ENCODE data around the gene BRD2. TPM values are rescaled to one million over a fixed set of nuclear protein-coding genes. Genes with fewer than 3 reads are reported as not detected.
A peak's percentile ranks its signal among the peaks of the same experiment; 100 is the strongest.

The BRD2 gene
- total and polyA plus RNA-seq, 9 of the 15 experiments (the other 6 are each of a cell fraction or from before 2014, with no cell fraction given): 19.0 to 252 (median 181) TPM

DNA sequence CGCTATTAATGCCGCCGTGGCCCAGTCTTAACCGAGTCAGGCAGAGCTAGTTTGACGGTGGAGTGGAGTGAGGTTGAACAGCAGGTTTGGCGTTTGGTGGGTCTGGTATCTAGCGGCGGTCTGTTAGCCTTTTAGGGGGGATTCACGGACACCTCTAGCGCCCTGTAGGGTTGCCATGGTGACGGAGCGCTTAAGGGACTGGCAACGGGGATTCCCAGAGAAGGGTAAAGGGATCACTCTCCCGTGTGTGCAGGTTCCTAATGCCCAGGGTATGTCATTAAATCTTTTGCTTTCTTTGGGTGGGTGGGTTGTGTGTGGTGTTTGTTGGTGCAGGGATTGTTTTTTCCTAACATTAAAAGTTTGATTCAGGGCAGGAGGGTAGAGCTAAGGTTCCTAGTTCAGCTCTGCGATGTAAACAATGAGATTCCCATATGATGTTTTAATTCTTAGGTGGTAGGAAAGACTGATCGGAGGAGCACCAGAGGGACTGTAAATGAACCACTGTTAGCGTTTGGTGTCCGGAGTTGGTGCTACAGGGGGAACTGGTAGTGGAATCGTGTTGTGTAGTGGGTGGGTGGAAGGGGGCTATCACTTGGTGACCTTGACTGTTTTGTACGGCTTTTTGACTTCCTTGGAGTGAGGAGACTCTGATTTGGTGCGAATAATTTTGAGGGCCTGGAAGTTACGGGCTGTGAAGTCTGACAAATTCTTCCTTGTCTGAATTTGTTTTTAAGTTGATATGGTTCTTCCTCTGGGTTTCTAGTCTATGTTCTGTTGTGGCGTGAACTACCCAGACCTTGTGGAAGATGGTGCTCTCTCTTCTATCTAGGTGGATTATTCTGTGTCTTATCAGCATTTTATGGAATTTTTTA is 5.0 kb downstream of the BRD2 start (continued):
- TF ChIP-seq, protein P1, sequence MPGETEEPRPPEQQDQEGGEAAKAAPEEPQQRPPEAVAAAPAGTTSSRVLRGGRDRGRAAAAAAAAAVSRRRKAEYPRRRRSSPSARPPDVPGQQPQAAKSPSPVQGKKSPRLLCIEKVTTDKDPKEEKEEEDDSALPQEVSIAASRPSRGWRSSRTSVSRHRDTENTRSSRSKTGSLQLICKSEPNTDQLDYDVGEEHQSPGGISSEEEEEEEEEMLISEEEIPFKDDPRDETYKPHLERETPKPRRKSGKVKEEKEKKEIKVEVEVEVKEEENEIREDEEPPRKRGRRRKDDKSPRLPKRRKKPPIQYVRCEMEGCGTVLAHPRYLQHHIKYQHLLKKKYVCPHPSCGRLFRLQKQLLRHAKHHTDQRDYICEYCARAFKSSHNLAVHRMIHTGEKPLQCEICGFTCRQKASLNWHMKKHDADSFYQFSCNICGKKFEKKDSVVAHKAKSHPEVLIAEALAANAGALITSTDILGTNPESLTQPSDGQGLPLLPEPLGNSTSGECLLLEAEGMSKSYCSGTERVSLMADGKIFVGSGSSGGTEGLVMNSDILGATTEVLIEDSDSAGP (CRISPR knock-in tag; IDR thresholded peaks at IDR 0.05): no peak

DNA sequence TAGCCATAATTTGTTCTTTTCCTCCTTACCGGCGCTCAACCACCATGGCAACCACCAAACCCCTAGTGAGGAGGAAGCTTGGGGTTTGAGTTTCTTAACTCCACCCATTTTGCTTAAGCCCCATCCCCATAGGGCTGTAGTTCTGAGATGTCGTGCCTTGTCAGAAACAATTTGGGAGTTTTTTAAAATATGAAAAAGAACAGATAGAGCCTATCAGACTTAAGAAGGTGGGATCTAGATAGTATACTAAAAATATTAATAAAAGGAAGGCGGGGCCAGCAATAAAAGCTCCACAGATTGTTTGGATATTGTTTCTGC is 5.6 kb downstream of the BRD2 start:
- peaks cover 67% of the 10 kb centered on the region for H4K20me1 ChIP-seq (replicated peaks; ENCODE audit: control insufficient read depth, insufficient read depth, low read length)
- DNase-seq (ENCODE audit: extremely low read depth in 1 of 4, low spot score in 3 of 4) (peak; percentile 54 to 66 (median 62)), ATAC-seq (no peak), FAIRE-seq (peak; percentile 56)
- peaks cover 22% of the 10 kb centered on the region for H3K9me1 ChIP-seq (ENCODE audit: control insufficient read depth, insufficient read depth, low read length)
- peak overlapping the region; percentile 75 to 98 for H3K9ac ChIP-seq (ENCODE audit: insufficient read depth in 1 of 2, low read depth in 2 of 2, low read length in 2 of 2)
- H3K4me2 ChIP-seq (ENCODE audit: insufficient read depth, low read length): peak overlapping the region; percentile 92
- H3K27me3 ChIP-seq (ENCODE audit: control insufficient read depth in 2 of 2, insufficient read depth in 2 of 2, low read length in 2 of 2): no peaks in the 10 kb centered on the region
- POLR2A ChIA-PET: interaction anchor here (0.6 to 13.4 kb wide), 26 partner anchors 8 to 927 kb away, joined by 3 to 384 read pairs (median 4); partner anchors contain the start of genes HLA-DMA, PSMB9, TAP1 and TAP2
- intact Hi-C loops (cut with micrococcal nuclease): loop anchor here (5.0 kb wide), 1 partner anchor 777 kb away; no protein-coding TSS in a partner anchor
- H3K9me3 ChIP-seq (replicated peaks; ENCODE audit: control insufficient read depth, insufficient read depth, low read depth, low read length): no peaks in the 10 kb centered on the region
- peaks cover 74% of the 10 kb centered on the region for H3K36me3 ChIP-seq (ENCODE audit: control insufficient read depth, insufficient read depth, low read length)
- in situ Hi-C loops (cut with MboI): loop anchor here (25.0 kb wide), 1 partner anchor 1437 kb away; the partner anchor contains the start of genes ATP6V1G2, DDX39B, MCCD1 and NFKBIL1
- CTCF ChIA-PET (ENCODE audit: low intra/inter-chr PET ratio): no interaction called here
- WGBS (ENCODE audit: insufficient coverage, low coverage, missing lambda C conversion rate): 0% methylated on average over 4 of the region's 4 CpGs
- H3K27ac ChIP-seq (ENCODE audit: extremely low read depth, low read depth, low read length): no peak overlapping the region; the same call in 2 of the 3 replicates
- H3K4me3 ChIP-seq: peak overlapping the region; percentile 70
- H3K4me1 ChIP-seq (replicated peaks in 1 of 2; ENCODE audit: control insufficient read depth in 2 of 2, insufficient read depth in 2 of 2, low read length in 2 of 2): peaks cover 14% of the 10 kb centered on the region in 2 experiments; a peak in 4 of 5 replicates
- H3K79me2 ChIP-seq (ENCODE audit: control insufficient read depth, insufficient read depth, low read length): peaks cover 95% of the 10 kb centered on the region
- H2AFZ ChIP-seq (ENCODE audit: low read depth, low read length): no peak overlapping the region
- no TSS peak for BruUV-seq (replicated peaks)
- TF ChIP-seq, protein P2, sequence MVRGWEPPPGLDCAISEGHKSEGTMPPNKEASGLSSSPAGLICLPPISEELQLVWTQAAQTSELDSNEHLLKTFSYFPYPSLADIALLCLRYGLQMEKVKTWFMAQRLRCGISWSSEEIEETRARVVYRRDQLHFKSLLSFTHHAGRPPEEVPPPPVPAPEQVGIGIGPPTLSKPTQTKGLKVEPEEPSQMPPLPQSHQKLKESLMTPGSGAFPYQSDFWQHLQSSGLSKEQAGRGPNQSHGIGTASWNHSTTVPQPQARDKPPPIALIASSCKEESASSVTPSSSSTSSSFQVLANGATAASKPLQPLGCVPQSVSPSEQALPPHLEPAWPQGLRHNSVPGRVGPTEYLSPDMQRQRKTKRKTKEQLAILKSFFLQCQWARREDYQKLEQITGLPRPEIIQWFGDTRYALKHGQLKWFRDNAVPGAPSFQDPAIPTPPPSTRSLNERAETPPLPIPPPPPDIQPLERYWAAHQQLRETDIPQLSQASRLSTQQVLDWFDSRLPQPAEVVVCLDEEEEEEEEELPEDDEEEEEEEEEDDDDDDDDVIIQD (CRISPR knock-in tag; IDR thresholded peaks at IDR 0.05): no peak
- TF ChIP-seq, protein P3, sequence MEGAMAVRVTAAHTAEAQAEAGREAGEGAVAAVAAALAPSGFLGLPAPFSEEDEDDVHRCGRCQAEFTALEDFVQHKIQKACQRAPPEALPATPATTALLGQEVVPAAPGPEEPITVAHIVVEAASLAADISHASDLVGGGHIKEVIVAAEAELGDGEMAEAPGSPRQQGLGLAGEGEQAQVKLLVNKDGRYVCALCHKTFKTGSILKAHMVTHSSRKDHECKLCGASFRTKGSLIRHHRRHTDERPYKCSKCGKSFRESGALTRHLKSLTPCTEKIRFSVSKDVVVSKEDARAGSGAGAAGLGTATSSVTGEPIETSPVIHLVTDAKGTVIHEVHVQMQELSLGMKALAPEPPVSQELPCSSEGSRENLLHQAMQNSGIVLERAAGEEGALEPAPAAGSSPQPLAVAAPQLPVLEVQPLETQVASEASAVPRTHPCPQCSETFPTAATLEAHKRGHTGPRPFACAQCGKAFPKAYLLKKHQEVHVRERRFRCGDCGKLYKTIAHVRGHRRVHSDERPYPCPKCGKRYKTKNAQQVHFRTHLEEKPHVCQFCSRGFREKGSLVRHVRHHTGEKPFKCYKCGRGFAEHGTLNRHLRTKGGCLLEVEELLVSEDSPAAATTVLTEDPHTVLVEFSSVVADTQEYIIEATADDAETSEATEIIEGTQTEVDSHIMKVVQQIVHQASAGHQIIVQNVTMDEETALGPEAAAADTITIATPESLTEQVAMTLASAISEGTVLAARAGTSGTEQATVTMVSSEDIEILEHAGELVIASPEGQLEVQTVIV (CRISPR knock-in tag; IDR thresholded peaks at IDR 0.05; ENCODE audit: borderline replicate concordance): no peak
- peak in 1 of 2 experiments; percentile 3; a peak in 1 of 4 replicates for TF ChIP-seq NONO (IDR thresholded peaks at IDR 0.05; ENCODE audit: low read depth in 2 of 2, low read length in 1 of 2)
- TF ChIP-seq, protein P4, sequence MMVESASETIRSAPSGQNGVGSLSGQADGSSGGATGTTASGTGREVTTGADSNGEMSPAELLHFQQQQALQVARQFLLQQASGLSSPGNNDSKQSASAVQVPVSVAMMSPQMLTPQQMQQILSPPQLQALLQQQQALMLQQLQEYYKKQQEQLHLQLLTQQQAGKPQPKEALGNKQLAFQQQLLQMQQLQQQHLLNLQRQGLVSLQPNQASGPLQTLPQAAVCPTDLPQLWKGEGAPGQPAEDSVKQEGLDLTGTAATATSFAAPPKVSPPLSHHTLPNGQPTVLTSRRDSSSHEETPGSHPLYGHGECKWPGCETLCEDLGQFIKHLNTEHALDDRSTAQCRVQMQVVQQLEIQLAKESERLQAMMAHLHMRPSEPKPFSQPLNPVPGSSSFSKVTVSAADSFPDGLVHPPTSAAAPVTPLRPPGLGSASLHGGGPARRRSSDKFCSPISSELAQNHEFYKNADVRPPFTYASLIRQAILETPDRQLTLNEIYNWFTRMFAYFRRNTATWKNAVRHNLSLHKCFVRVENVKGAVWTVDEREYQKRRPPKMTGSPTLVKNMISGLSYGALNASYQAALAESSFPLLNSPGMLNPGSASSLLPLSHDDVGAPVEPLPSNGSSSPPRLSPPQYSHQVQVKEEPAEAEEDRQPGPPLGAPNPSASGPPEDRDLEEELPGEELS (CRISPR knock-in tag; IDR thresholded peaks at IDR 0.05; ENCODE audit: borderline replicate concordance): no peak
- no peak for TF ChIP-seq NFATC3 (IDR thresholded peaks at IDR 0.05)
- 0 out of 2 replicates have a peak, but pooled peaks have one; percentile 17 for TF ChIP-seq PHF8 (IDR thresholded peaks at IDR 0.05; ENCODE audit: borderline replicate concordance, low read length)
- peak; percentile 59 for TF ChIP-seq RBFOX2 (IDR thresholded peaks at IDR 0.05; ENCODE audit: low read depth, low read length)
- TF ChIP-seq NEUROD1 (IDR thresholded peaks at IDR 0.05; ENCODE audit: borderline replicate concordance, low read depth, low read length, partially characterized antibody): no peak
- no peak for TF ChIP-seq ZSCAN32 (CRISPR knock-in tag; IDR thresholded peaks at IDR 0.05)

Measured in K562 (cell line).